GM19238 (cell line): Measurements from ENCODE around the gene AGPAT4.

Experiments used
- DNase-seq: peaks from one replicate; pipeline ENCODE4 v3.0.0; 2011; ENCODE audit warnings: low spot score; ENCODE audit not compliant: insufficient read length

AGPAT4 gene

GRCh38 chr6:161166677-161167076, 107.2 kb downstream of the AGPAT4 start:
- DNase-seq, result no peak

DNA sequence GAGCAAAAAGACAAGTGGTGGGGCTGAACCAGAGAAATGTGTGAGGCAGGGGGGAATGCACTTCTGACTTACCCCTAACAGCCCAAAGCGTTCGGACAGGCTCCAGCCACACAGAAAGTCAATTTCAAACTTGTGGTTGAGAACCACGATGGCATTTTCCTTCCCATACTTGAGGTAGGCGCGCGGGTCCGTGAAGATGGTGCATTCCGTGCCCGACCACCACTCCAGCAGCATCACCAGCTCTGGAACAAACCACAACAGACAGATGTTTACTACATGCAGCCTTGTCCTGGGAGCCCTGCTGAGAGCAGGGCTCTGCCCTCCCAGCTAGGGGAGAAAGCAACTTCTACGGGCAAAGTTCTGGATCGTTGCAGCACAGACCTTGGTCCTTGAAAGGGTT, 107.7 kb downstream of the AGPAT4 start:
- no peak for DNase-seq

GRCh38 chr6:161164182-161164625, 109.7 kb downstream of the AGPAT4 start:
- DNase-seq, result no peak

- no peak for DNase-seq
These were observed 110.2 kb downstream of the AGPAT4 start for GRCh38 chr6:161163466-161164181.

- DNase-seq, result no peak
These were observed 111.1 kb downstream of the AGPAT4 start for GRCh38 chr6:161162722-161163121.

GRCh38 chr6:161161889-161162624, 111.8 kb downstream of the AGPAT4 start:
- DNase-seq, result no peak

GRCh38 chr6:161161121-161161520, 112.7 kb downstream of the AGPAT4 start:
- DNase-seq, result no peak

GRCh38 chr6:161154796-161155335, 119.0 kb downstream of the AGPAT4 start:
- DNase-seq, result no peak

DNA sequence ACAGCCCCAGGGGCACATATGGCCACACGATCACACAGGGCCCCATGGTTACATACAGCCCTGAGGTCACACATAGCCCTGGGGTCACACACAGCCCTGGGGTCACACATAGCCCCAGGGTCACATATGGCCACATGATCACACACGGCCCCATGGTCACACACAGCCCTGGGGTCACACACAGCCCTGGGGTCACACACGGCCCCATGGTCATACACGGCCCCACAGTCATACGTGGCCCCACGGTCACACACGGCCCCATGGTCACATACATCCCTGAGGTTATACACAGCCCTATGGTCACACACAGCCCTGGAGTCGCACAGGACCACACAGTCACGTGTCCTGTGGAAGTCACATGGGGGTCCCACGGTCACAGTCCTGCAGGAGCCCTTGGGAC, 120.1 kb downstream of the AGPAT4 start:
- no peak for DNase-seq

GRCh38 chr6:161152907-161153662, 120.8 kb downstream of the AGPAT4 start:
- no peak for DNase-seq

DNA sequence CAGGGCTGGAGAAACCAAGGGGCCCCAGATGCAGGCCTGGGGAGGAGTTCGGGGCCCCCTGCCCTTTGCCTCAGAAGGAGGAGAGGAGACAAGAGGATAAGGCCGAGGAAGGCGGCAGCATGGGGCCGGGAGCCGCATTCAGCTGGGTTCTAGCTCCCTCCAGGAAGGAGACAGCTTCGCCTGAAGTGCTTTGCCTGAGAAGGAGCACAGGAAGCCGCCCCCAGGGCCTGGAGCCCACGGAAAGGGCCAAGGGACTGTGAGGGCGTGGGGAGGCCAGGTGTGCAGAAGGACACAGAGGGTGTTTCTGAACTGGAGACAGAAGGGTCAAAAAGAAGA, 121.4 kb downstream of the AGPAT4 start:
- DNase-seq, result no peak

DNA sequence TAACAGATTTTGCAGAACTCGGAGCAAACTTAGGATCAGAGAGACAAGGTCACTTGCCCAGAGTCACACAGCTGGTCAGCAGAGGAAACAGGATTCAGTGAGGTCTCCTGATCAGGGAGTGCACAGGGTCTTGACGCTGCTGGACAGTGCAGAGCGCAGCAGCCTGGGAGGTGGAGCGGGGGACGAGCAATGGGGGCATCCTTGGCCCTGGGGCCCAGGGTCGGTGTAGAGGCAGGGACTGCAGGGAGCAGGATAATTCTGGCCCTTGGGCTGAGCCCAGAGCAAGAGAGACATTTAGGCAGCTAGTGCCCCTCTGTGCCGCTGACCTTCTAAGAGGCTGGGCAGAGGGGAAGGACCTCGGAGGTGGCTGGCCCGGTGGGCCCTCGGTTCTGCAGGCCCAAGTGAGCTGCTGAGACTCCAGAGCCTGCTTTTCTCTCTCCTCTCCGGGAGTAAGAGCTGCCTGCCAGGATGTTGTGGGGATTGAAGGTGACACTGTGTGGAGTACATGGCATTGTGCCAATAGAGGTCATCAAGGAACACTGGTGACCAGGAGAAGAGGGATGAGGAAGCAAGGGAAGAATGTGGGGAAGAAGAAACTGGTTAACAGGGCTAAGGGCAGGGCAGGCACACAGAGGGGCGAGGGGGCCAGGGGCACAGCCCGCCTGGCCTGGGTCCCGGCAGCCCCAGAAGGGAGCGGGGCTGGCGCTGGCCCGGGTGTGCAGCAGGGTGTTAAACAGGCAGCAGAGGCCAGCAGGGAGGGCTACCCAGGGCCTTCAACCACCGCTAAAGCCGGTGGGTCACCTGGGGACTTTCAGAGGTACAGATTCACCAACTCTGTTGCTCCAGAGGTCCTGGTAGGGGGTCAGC, 122.0 kb downstream of the AGPAT4 start:
- DNase-seq, result no peak

- no peak for DNase-seq
These were observed 122.7 kb downstream of the AGPAT4 start for GRCh38 chr6:161151059-161151645.

DNA sequence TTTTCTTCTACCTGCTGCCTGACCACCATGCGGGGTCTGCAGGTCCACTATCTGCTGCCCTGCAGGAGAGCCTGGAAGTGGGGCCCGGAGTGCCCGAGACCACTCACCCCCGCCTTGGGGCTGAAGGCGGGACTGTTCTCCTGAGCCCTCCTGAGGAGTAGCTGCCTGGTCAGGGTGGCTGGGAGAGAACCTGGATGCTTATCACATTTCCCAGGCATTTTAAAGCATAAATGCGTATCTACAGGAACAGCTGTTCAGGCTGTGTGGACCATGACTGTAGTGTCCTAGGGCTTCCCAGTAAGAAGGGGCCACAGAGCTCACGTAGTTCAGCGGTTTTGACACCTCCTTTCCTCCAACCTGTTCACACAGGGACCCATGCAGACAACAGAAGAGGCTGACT, 123.3 kb downstream of the AGPAT4 start:
- no peak for DNase-seq

- DNase-seq, result no peak
These were observed 123.7 kb downstream of the AGPAT4 start for GRCh38 chr6:161150136-161150535.

DNA sequence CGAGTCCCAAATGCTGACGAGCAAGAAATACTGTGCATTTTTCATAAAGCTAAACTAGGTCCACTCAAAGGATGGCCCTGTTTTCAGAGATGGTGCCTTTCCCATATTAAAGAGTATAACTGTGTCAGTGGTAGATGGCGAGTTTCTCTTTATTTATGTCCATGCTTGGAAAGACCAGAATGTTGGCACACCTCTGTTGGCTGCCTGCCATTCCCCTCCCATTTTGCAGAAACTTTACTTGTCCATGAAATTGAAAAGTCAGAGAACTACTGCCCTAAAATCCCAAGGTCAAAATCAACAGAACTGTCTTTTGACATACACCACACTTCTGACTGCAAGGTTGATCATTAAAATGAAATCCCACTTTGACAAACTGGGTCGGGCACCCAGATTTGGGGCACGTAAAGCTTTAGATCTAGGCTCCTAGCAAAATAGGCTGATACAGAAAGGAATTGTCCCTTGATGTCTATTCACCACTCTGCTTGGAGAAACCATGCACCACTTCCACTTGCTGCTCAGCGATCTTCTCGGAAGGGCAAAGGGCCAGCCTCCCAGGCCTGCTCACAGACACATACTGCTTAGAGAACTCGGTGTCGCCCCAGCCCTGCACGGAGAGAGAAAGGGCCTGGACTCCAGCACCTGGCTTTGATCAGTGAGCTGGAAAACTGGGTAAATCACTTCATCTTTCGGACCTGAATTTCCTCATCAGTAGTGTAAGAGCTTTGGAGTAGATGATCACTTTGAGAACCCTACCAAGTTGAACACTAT, 130.0 kb downstream of the AGPAT4 start:
- DNase-seq, result no peak

GRCh38 chr6:161142957-161143296, 130.9 kb downstream of the AGPAT4 start:
- no peak for DNase-seq

GRCh38 chr6:161141173-161141572, 132.7 kb downstream of the AGPAT4 start:
- DNase-seq, result no peak

DNA sequence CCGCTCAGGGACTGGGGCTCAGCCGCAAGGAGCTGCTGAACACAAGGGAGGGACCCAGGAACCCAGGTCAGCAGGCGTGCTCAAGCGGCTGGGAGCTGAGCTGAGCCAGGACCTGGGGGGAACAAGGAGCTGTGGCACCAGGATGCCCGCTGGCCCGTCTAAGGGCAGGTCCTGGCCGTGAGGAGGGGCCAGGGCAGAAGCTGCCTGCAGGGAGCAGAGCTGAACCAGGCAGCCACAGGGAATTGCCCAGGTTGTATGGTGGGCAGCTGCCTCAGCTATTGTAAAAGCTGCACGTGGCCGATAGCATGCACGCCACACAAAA, 133.3 kb downstream of the AGPAT4 start:
- no peak for DNase-seq
